HG02970 (cell line): Measurements from ENCODE around the gene RGS7.
A peak's percentile ranks its signal among the peaks of the same experiment; 100 is the strongest.
"Not testable (repeated sequence)": the region's sequence is repeated elsewhere in the genome, so short reads cannot be mapped to it uniquely, and the experiment has no call there.

Experiments
- ATAC-seq: cut with Tn5 transposase; IDR thresholded peaks from one replicate; pipeline ENCODE4 v1.9.1; 2021; ENCODE audit warnings: mild to moderate bottlenecking, moderate library complexity, moderate number of reproducible peaks; ENCODE audit not compliant: unreplicated experiment, low FRiP score

Gene RGS7

GRCh38 chr1:240813720-240814119, 543.3 kb downstream of the RGS7 start:
- no peak for ATAC-seq

GRCh38 chr1:240811256-240811655, 545.7 kb downstream of the RGS7 start:
- no peak for ATAC-seq

GRCh38 chr1:240808381-240808780, 548.6 kb downstream of the RGS7 start:
- no peak for ATAC-seq

- ATAC-seq: no peak
These were observed 550.7 kb downstream of the RGS7 start for GRCh38 chr1:240806200-240806745.

DNA sequence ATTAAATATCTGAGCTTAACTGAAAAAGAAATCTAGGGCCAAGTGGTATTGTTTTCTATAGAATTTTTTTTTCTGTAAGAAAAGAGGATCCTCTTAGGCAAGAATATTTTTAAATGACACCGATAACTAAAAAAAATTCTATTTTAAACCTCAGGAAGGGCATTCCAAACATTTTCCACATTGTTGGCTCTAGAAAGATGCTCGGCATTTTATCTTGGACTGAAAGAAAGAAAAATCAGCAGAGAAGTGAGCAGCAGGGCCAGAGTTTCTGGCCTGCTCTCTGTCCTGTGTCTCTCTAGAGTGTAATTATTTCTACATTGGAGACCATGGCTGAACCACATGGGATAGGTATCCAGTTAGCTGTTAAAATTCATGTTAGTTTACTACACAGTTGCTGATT, 552.5 kb downstream of the RGS7 start:
- no peak for ATAC-seq

- no peak for ATAC-seq
These were observed 553.9 kb downstream of the RGS7 start for GRCh38 chr1:240803151-240803550.

DNA sequence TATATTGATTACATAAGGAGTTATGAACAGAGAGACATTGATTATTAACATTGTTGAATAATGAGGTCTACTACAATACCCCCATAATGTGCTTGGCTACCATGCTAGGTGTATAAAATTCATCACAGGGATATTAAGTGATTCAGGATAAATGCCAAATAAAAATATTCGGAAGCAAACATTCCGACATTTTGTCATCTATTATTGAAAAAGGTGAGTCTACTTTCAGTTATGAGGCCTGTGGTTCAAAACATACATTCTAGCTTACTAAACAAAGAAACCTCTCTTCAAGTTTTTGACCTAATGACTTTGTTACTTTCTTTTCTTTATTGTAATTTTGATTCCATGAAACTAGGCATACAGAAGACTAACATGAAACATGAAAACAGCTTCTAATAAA, 554.7 kb downstream of the RGS7 start:
- no peak for ATAC-seq

- ATAC-seq: no peak
These were observed 555.6 kb downstream of the RGS7 start for GRCh38 chr1:240801442-240801841.

- no peak for ATAC-seq
These were observed 556.7 kb downstream of the RGS7 start for GRCh38 chr1:240800291-240800690.

- no peak for ATAC-seq
These were observed 560.0 kb downstream of the RGS7 start for GRCh38 chr1:240797050-240797449.

DNA sequence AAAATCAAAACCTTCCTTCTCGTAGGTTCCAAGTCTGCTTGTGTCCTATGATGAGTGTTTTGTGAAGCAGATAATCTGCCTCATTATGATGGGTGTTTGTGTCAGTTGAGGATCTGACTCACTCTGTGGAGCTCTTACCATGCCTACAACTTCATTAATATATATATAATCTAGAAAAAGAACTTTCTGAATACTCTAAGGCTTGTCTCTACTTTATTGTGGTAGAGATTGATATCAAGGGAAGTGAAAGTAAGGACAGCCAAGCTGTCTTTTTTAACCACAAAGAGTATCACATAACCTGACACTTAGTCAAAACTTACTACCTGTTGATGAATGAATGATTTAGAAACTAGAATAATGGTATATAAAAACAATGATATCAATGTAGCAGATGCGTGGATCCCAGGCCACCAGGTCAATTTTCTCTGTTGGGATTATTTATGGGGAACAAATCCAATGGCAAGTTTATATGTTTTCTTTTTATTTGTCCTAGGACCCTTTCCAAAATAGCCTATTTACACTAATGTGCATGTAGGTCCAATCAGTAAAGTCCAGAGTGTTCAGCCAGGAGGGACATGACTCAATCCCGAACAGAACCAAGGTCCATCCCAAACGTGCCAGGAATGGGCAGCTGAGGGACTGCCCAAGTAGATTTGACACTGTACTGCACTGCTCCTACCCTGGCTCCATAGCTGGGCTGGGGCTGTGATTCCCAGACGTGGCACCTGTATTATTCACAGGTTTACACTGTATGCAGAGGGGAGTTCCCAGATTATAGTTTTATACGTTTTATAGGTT, 562.8 kb downstream of the RGS7 start:
- ATAC-seq: peak; percentile 83

GRCh38 chr1:240792915-240793529, 564.0 kb downstream of the RGS7 start:
- ATAC-seq: no peak

GRCh38 chr1:240790856-240791255, 566.1 kb downstream of the RGS7 start:
- ATAC-seq: no peak

- no peak for ATAC-seq
These were observed 570.1 kb downstream of the RGS7 start for GRCh38 chr1:240786880-240787279.

- ATAC-seq: no peak
These were observed 572.2 kb downstream of the RGS7 start for GRCh38 chr1:240784776-240785175.

GRCh38 chr1:240783728-240784137, 573.3 kb downstream of the RGS7 start:
- not testable (repeated sequence) for ATAC-seq

DNA sequence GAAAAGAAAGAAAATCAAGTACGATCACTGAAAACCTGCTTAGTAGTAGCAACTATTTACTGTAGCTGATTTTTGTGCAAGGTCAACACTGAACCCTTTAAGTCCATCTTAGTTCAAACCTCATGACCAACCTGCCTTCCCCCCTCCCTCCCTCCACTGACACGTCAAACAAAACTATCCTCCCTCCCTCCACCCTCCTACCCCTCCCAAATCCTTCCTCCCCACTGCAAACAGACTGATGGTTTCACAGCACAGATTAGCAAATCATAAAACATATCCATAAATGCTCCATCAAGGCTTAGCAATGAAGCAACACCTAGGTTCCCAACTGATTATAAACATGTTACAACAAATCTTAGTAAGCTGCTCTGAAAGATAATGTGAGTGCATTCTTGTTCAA, 580.8 kb downstream of the RGS7 start:
- ATAC-seq: no peak

GRCh38 chr1:240772131-240772530, 584.9 kb downstream of the RGS7 start:
- ATAC-seq: no peak

GRCh38 chr1:240771450-240771849, 585.6 kb downstream of the RGS7 start:
- ATAC-seq: no peak

DNA sequence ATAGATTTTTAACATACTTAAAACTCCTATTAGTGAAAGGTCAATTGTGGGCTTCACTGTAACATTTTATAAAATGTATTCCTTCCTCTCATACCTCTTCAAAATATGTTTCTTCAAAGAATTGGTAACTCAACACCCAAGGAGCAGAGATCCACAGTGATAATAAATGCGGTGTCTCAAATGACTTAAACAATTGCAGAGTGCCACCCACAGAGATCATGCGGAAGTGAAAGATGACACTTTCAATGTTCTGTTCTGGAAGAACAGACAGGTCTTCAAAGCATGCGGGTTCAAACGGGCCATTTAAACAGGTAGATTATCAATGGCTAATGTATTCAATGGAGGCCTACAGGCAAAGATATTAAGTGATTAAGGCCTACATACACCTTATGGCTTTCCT, 588.0 kb downstream of the RGS7 start:
- ATAC-seq: no peak

DNA sequence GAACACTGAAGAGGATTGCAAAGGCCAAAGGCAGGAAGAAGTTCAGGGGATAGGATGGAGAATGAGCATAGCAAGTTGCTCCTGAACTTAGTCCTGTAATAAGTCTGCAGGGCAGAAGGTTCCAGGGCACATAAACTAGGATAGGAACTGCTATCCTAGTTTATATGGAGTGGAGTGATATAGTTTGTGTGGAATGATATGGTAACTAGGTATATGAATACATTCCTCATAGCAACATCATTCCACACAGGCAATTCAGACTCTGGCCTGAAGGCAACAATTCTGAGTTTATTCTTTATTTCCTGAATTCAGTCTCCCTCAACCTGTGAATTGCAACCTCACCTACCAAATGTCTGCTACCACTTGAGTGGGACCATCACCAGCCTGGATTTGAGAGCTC, 590.2 kb downstream of the RGS7 start:
- ATAC-seq: no peak
